Neural crest cell (in vitro differentiated cells): ENCODE data around the gene ABHD16A. TPM values are rescaled to one million over a fixed set of nuclear protein-coding genes. Genes with fewer than 3 reads are reported as not detected.
A peak's percentile ranks its signal among the peaks of the same experiment; 100 is the strongest.

ENCODE experiments used
- DNase-seq: peaks from one replicate; pipeline ENCODE4 v3.0.0; 2021; ENCODE audit warnings: low read depth, mixed read lengths, low spot score
- H3K27ac Mint-ChIP-seq: one replicate; pipeline ENCODE4 v1.8.0; 2021; ENCODE audit warnings: mild to moderate bottlenecking, mixed read lengths; ENCODE audit not compliant: unreplicated experiment
- H3K27me3 Mint-ChIP-seq: 2 replicates; pipeline ENCODE4 v1.8.0; 2021; ENCODE audit warnings: low read depth, mild to moderate bottlenecking, mixed read lengths
- H3K36me3 Mint-ChIP-seq: 2 replicates; pipeline ENCODE4 v1.8.0; 2021; ENCODE audit warnings: low read depth, mild to moderate bottlenecking, mixed read lengths
- H3K4me1 Mint-ChIP-seq: 2 replicates; pipeline ENCODE4 v1.8.0; 2021; ENCODE audit warnings: mixed read lengths
- H3K4me3 Mint-ChIP-seq: one replicate; pipeline ENCODE4 v1.8.0; 2021; ENCODE audit warnings: mild to moderate bottlenecking, mixed read lengths
- H3K9me3 Mint-ChIP-seq: 2 replicates; pipeline ENCODE4 v1.8.0; 2021; ENCODE audit warnings: mixed read lengths
- total RNA-seq: library from RNA; stranded (reverse); gene quantifications from 2 replicates; pipeline ENCODE4 v1.2.1, GENCODE V29; 2021
- TF ChIP-seq, protein P1 (sequence below): fragments of 200-600 bp; sonication (generic); conservative IDR thresholded peaks from 2 replicates; pipeline ENCODE4 v1.5.0; 2021; ENCODE audit warnings: antibody characterized with exemption, mild to moderate bottlenecking

Gene ABHD16A
- total RNA-seq, 1 donor from 2014 or later: 73.6 TPM

DNA sequence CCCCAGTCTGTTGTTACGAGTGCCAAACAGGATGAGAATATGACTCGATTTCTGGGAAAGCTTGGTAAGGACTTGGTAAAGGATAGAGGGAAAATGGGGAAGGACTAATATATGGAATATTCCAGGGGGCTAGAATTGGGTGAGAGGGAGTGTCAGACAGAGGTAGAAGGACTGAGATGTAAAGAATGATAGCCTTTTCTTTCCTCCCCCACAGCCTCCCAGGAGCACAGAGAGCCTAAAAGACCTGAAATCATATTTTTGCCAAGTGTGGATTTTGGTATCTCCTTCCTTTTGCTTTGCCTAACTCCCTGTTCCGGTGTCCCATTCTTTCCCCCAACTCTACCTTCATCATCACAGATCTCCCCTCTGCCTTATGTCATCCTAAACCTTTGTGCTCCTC lies 39.8 kb upstream of the ABHD16A start:
- H3K27ac Mint-ChIP-seq: no peak overlapping the region
- H3K4me3 Mint-ChIP-seq: peak overlapping the region; percentile 64
- H3K27me3 Mint-ChIP-seq: no peaks in the 10 kb centered on the region
- no peak for DNase-seq
- TF ChIP-seq, protein P1, sequence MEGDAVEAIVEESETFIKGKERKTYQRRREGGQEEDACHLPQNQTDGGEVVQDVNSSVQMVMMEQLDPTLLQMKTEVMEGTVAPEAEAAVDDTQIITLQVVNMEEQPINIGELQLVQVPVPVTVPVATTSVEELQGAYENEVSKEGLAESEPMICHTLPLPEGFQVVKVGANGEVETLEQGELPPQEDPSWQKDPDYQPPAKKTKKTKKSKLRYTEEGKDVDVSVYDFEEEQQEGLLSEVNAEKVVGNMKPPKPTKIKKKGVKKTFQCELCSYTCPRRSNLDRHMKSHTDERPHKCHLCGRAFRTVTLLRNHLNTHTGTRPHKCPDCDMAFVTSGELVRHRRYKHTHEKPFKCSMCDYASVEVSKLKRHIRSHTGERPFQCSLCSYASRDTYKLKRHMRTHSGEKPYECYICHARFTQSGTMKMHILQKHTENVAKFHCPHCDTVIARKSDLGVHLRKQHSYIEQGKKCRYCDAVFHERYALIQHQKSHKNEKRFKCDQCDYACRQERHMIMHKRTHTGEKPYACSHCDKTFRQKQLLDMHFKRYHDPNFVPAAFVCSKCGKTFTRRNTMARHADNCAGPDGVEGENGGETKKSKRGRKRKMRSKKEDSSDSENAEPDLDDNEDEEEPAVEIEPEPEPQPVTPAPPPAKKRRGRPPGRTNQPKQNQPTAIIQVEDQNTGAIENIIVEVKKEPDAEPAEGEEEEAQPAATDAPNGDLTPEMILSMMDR: no peak
- H3K9me3 Mint-ChIP-seq: no peaks in the 10 kb centered on the region
- H3K36me3 Mint-ChIP-seq: peaks cover 16% of the 10 kb centered on the region
- H3K4me1 Mint-ChIP-seq: peaks cover 63% of the 10 kb centered on the region

DNA sequence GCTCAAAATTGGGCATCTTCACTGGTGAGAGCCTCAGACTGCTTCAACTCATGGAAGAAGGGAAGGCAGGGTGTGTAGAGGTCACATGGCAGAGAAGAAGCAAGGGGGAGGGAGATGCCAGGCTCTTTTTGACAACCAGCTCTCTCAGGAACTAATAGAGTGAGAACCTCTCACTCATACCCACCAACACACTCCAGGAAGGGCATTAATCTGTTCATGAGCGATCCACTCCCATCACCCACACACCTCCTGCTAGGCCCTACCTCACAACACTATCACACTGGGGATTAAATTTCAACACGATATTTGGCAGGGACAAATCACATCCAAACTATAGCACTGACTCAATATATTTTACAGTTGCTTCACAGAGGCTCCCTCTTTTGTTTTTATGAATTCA lies 38.7 kb upstream of the ABHD16A start:
- Mint-ChIP-seq H3K4me3 (peak overlapping the region; percentile 73), H3K27ac (no peak overlapping the region), H3K27me3 (no peaks in the 10 kb centered on the region), H3K9me3 (no peaks in the 10 kb centered on the region), H3K36me3 (peaks cover 11% of the 10 kb centered on the region), H3K4me1 (peaks cover 68% of the 10 kb centered on the region)
- no peak for DNase-seq
- TF ChIP-seq, protein P1: no peak

DNA sequence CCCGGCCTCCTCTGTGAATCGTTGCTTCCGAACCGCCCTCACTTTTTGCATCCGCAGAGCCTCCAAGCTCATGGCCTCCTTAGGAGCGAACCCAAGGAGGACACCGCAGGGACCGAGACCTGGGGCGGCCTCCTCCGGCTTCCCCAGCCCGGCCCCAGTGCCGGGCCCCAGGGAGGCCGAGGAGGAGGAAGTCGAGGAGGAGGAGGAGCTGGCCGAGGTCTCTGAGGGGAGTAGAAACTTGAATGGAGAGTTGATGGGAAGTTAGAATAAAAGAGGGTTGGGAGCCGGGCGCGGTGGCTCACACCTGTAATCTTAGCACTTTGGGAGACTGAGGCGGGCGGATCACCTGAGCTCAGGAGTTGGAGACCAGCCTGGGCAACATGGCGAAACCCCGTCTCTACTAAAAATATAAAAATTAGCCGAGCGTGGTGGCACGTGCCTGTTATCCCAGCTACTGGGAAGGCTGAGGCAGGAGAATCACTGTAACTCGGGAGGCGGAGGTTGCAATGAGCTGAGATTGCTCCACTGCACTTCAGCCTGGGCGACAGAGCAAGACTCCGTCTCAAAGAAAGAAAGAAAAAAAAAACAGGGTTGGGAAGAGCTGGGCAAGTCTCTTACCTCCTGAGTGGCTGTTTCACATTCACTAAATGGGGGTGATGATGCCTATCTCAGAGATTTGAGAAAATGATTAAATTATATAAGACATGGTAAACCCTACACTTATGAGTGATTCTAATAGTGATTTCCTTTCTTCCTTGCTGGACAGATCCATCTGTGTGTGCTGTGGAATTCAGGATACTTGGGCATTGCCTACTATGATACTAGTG lies 37.5 kb upstream of the ABHD16A start:
- Mint-ChIP-seq H3K36me3 (peaks cover 11% of the 10 kb centered on the region), H3K27ac (peak overlapping the region; percentile 99)

DNA sequence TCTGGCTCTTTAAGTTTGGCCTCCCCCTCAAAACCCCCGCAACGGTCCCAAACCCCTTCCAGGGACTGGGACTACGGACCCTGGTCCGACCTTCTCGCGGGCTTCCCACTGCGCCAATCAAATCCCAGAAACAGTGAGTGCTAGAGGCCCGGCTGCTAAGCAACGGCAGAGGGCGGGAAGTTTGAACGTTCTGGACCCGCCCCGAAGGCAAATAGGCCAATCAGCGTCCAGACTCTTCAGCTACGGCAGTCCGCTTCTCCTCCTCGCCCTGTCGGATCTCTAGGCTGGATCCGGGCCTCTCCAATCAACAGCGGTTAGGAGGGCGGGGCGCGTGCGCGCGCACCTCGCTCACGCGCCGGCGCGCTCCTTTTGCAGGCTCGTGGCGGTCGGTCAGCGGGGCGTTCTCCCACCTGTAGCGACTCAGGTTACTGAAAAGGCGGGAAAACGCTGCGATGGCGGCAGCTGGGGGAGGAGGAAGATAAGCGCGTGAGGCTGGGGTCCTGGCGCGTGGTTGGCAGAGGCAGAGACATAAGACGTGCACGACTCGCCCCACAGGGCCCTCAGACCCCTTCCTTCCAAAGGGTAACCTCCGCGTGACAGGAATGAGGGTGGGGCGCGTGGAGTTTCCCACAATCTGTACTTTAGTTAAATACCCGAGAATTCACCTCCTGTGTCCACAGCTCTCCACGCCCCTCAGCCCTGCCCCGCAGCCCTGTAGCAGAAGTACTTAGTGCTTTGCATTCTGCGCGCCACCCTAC lies 36.7 kb upstream of the ABHD16A start, which contains the start of gene MSH5:
TSS of gene MSH5 (plus strand) at position 367 of the 758 bp plus-strand sequence. CDS start 462 bp downstream, outside the sequence.
- H3K4me1 Mint-ChIP-seq: peaks cover 80% of the 10 kb centered on the region
- peak within 1 kb of the TSS; percentile 99 for H3K27ac Mint-ChIP-seq

More for the DNA sequence above, 37.5 kb upstream of the ABHD16A start:
- peak overlapping the region; percentile 93 for H3K4me3 Mint-ChIP-seq
- DNase-seq: no peak
- peaks cover 79% of the 10 kb centered on the region for H3K4me1 Mint-ChIP-seq
- TF ChIP-seq, protein P1: no peak
- no peaks in the 10 kb centered on the region for H3K27me3 Mint-ChIP-seq
- H3K9me3 Mint-ChIP-seq: no peaks in the 10 kb centered on the region

More for the DNA sequence above, 36.7 kb upstream of the ABHD16A start, which contains the start of gene MSH5:
- H3K36me3 Mint-ChIP-seq: peaks cover 11% of the 10 kb centered on the region
- H3K4me3 Mint-ChIP-seq: peak within 1 kb of the TSS; percentile 93
- H3K9me3 Mint-ChIP-seq: no peaks in the 10 kb centered on the region
- no peaks in the 10 kb centered on the region for H3K27me3 Mint-ChIP-seq
- TF ChIP-seq, protein P1: no peak
- DNase-seq: peak; percentile 95
